GM19193 (cell line): Measurements from ENCODE around the gene SLC39A3.

Experiments used
- POLR2A ChIP-seq: IDR thresholded peaks from 4 replicates; pipeline ENCODE4 v1.6.1; 2011; ENCODE audit not compliant: insufficient read depth, insufficient read length; ENCODE audit errors: extremely low read depth

SLC39A3 gene

DNA sequence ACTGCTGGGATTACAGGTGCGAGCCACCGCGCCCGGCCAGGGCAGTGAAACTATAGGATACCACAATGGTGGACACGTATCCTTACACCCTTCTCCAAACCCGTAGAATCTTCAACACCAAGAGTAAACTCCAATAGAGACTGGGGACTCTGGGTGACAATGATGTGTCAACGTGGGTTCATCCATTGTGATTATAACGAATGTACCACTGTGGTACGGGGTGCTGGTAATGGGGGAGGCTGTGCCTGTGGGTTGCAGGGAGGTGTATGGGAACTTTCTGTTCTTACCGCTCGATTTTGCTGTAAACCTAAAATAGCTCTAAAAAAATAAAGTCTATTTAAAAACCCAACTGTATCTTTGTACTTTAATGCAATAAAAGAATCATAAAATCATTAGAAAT, 49.0 kb downstream of the SLC39A3 start:
- TF ChIP-seq POLR2A: no peak

DNA sequence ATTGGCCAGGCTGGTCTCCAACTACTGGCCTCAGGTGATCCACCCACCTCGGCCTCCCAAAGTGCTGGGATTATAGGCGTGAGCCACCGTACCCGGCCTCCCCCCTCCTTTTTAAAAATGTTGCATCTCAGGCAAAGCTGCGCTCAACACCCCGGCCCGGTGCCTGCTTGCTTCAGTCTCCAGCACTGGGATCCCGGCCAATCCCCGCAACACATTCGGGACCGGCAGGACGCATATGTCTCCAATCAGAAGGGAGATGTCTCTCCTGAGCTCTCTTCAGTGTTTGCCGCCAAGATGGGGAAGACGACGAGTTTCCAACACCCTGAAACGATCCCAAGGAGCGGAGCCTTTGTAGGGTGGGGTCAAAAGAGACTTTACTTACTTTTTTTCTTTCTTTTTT, 53.5 kb downstream of the SLC39A3 start:
- no peak for TF ChIP-seq POLR2A

DNA sequence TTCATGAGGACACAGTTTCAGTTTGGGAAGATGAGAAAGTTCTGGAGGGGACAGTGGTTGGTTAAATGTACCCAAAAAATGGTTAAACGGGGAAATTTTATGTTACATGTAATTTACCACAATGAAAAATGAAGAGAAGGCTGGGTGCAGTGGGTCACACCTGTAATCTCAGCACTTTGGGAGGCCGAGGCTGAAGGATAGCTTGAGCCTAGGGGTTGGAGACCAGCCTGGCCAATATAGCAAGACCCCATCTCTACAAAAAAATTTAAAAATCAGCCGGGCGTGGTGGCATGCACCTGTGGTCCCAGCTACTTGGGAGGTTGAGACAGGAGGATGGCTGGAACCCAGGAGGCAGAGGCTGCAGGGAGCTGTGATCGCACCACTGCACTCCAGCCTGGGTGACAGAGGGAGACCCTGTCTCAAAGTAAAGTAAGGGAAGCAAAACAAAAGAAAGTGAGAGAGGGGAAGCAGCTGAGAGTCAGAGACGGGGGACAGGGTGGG, 54.6 kb downstream of the SLC39A3 start:
- no peak for TF ChIP-seq POLR2A

DNA sequence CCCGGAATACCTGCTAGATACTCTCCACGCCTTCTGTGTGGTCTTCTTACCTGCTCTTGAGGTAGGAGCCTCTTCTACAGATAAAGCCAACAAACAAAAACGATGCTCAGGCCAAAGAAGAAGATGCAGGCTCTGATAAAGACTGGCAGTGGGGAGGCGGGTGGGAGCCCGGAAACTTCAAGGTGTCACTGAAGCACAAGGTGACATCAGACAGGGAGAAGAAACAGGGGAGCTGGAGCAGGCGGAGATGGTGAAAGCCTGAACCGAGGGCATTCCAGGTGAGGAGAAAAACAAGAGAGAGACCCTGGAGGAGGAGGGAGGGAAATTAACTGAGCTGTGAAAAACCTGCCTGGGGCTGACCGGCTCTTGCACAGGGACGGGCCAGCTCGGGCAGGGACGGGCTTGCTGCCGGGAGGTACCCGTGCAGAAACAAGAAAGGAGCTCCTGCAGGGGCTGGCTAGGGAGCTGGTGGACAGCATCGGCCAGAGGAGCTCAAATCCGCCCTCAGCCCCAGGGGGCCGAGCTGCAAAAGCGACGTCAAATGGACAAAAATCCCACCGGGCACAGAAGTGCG, 56.3 kb downstream of the SLC39A3 start:
- no peak for TF ChIP-seq POLR2A
